Sigmoid colon (tissue), 7 donors: ENCODE measurements around the gene DCAF4L1. TPM values are rescaled to one million over a fixed set of nuclear protein-coding genes. Genes with fewer than 3 reads are reported as not detected.

ENCODE experiments used
- DNase-seq: peaks from one replicate; pipeline ENCODE4 v3.0.0-alpha.2; 2019
- H3K27ac ChIP-seq, 4 donors: fragments of 200-600 bp; sonication (generic); one replicate each; pipeline ENCODE4 v1.5.1; 2016 to 2019; ENCODE audit warnings: mild to moderate bottlenecking in 1 of 4
- H3K27me3 ChIP-seq, 3 donors: fragments of 200-600 bp; sonication (generic); one replicate each; pipeline ENCODE4 v1.5.1; 2019; ENCODE audit warnings: mild to moderate bottlenecking in 1 of 3
- H3K36me3 ChIP-seq, 4 donors: fragments of 200-600 bp; sonication (generic); one replicate each; pipeline ENCODE4 v1.5.1; 2016 to 2019
- H3K4me1 ChIP-seq, 4 donors: fragments of 200-600 bp; sonication (generic); one replicate each; pipeline ENCODE4 v1.5.1; 2017 to 2019
- H3K4me3 ChIP-seq, 4 donors: fragments of 200-600 bp; sonication (generic); one replicate each; pipeline ENCODE4 v1.5.1; 2017 to 2019; ENCODE audit warnings: mild to moderate bottlenecking in 2 of 4, moderate library complexity in 1 of 4
- H3K9me3 ChIP-seq, 4 donors: fragments of 200-600 bp in 3 of 4; sonication (generic) in 3 of 4; one replicate each; pipeline versions ENCODE4 v1.5.1 to v1.6.1; 2013 to 2019
- CTCF ChIP-seq, 4 experiments: fragments of 450-650 bp in 3 of 4; fragments of 200-600 bp in 1 of 4; IDR thresholded peaks; one replicate each; pipeline ENCODE4 v1.5.1; 2016 to 2019; ENCODE audit warnings: antibody characterized with exemption in 4 of 4, mild to moderate bottlenecking in 3 of 4, moderate library complexity in 2 of 4
- EP300 ChIP-seq, 4 donors: sonication (generic); formaldehyde crosslinking; IDR thresholded peaks; one replicate each; pipeline ENCODE4 v1.6.1; 2017; ENCODE audit warnings: antibody characterized with exemption in 4 of 4
- POLR2A ChIP-seq, 2 donors: fragments of 450-650 bp; IDR thresholded peaks; one replicate each; pipeline ENCODE4 v1.6.1; 2016; ENCODE audit warnings: antibody characterized with exemption in 2 of 2, mild to moderate bottlenecking in 2 of 2, moderate library complexity in 2 of 2
- POLR2AphosphoS5 ChIP-seq, 4 donors: sonication (generic); formaldehyde crosslinking; IDR thresholded peaks; one replicate each; pipeline ENCODE4 v1.6.1; 2017; ENCODE audit warnings: antibody characterized with exemption in 4 of 4
- WGBS, 2 donors: extraction: QIAGEN DNeasy Blood & Tissue Kit; methylation state at CpG; one replicate each; pipeline ENCODE4 v1.1.7; 2013; 5-methylcytosine and 5-hydroxymethylcytosine counted together
- intact Hi-C: fragments of 100-400 bp; cut with DNase I; formaldehyde crosslinking; loops from one replicate; pipeline ENCODE4 v1.15.1; 2023
- polyA plus RNA-seq, 3 donors: library from polyadenylated mRNA; stranded (reverse); fragments of 200-250 nt; gene quantifications; one replicate each; pipeline ENCODE4 v1.2.3, GENCODE V29; 2013
- total RNA-seq, 4 donors: library from RNA; depleted of rRNA; stranded (reverse); fragments of >200 nt; gene quantifications; one replicate each; pipeline ENCODE4 v1.1.0, GENCODE V29; 2016
- donor health status: healthy with polysubstance abuse.
- donor health status: Bipolar disorder and iron deficiency.
- donor health status: healthy.

DCAF4L1 gene
- 1 to 10 TPM in 1 of 4 donors, under 1 TPM in 2, not detected in 1; under 0.01 to 1.1 (median 0.14) TPM for total RNA-seq
- polyA plus RNA-seq: under 1 TPM in 1 of 3 donors, not detected in 2; 0.10 TPM

- Histone ChIP-seq H3K9me3 (no peaks in the 10 kb centered on the region), H3K36me3 (no peaks in the 10 kb centered on the region), H3K27me3 (no peaks in the 10 kb centered on the region), H3K4me1 (no peaks in the 10 kb centered on the region), H3K4me3 (no peak within 1 kb of the TSS), H3K27ac (no peak within 1 kb of the TSS)
- 92 to 94% methylated on average over 12 of the region's 12 CpGs for WGBS, 2 donors
- DNase-seq: no peak
- intact Hi-C loops: no loop called here
- TF ChIP-seq CTCF (IDR thresholded peaks at IDR 0.05): no peak
Observed at GRCh38 chr4:41981456-41981855, at the start of gene DCAF4L1. Gene DCAF4L1 (plus strand): TSS chr4:41981756. CDS start chr4:41981793, 37 bp downstream.

GRCh38 chr4:41932988-41933387 lies 48.6 kb upstream of the DCAF4L1 start:
- Histone ChIP-seq H3K9me3 (no peaks in the 10 kb centered on the region), H3K4me1 (peaks cover 0 to 23% (median 13%) of the 10 kb centered on the region in 4 donors), H3K27ac (no peak overlapping the region), H3K27me3 (no peaks in the 10 kb centered on the region), H3K4me3 (no peak overlapping the region), H3K36me3 (no peaks in the 10 kb centered on the region)
- DNase-seq: no peak
- intact Hi-C loops: no loop called here
- TF ChIP-seq POLR2AphosphoS5 (IDR thresholded peaks at IDR 0.05) (no peak), CTCF (IDR thresholded peaks at IDR 0.05) (no peak), EP300 (IDR thresholded peaks at IDR 0.05) (no peak), POLR2A (IDR thresholded peaks at IDR 0.05) (no peak)
- WGBS, 2 donors: 77 to 83% methylated on average over 3 of the region's 3 CpGs

GRCh38 chr4:41933997-41934503 lies 47.5 kb upstream of the DCAF4L1 start:
- no peak for DNase-seq
- H3K27me3 ChIP-seq: no peaks in the 10 kb centered on the region
- WGBS, 2 donors: 95% methylated on average over 10 of the region's 10 CpGs
- H3K4me3 ChIP-seq: peak overlapping the region in 3 of 4 donors; percentile 73 to 89 (median 82)
- TF ChIP-seq POLR2A (IDR thresholded peaks at IDR 0.05) (no peak), POLR2AphosphoS5 (IDR thresholded peaks at IDR 0.05) (no peak), EP300 (IDR thresholded peaks at IDR 0.05) (no peak), CTCF (IDR thresholded peaks at IDR 0.05) (no peak)
- peak overlapping the region in 3 of 4 donors; percentile 73 to 84 (median 81) for H3K27ac ChIP-seq
- peaks cover 0 to 26% (median 16%) of the 10 kb centered on the region in 4 donors for H3K4me1 ChIP-seq
- no peaks in the 10 kb centered on the region for H3K9me3 ChIP-seq
- peaks cover 0 to 2% (median 0%) of the 10 kb centered on the region in 4 donors for H3K36me3 ChIP-seq
- intact Hi-C loops: no loop called here

- intact Hi-C loops: no loop called here
- peak overlapping the region; percentile 73 to 84 (median 81) for H3K27ac ChIP-seq
- DNase-seq: no peak
- H3K27me3 ChIP-seq: no peaks in the 10 kb centered on the region
- peaks cover 0 to 26% (median 17%) of the 10 kb centered on the region in 4 donors for H3K4me1 ChIP-seq
- 84 to 92% methylated on average over 9 of the region's 9 CpGs for WGBS, 2 donors
- no peaks in the 10 kb centered on the region for H3K9me3 ChIP-seq
- peak overlapping the region; percentile 62 to 89 (median 78) for H3K4me3 ChIP-seq
- TF ChIP-seq EP300 (IDR thresholded peaks at IDR 0.05) (no peak), POLR2AphosphoS5 (IDR thresholded peaks at IDR 0.05) (no peak), CTCF (IDR thresholded peaks at IDR 0.05) (no peak), POLR2A (IDR thresholded peaks at IDR 0.05) (no peak)
- peaks cover 0 to 6% (median under 1%) of the 10 kb centered on the region in 4 donors for H3K36me3 ChIP-seq
Observed at GRCh38 chr4:41934514-41934900, 47.0 kb upstream of the DCAF4L1 start.
